ENCODE data around the gene GNB4. TPM values are rescaled to one million over a fixed set of nuclear protein-coding genes. Genes with fewer than 3 reads are reported as not detected.

Gene GNB4
- total and polyA plus RNA-seq, 8 donors: 0.97 to 14.3 (median 1.6) TPM

GRCh38 chr3:179463319-179463718 is 12.0 kb upstream of the GNB4 start:
- no peak for FAIRE-seq
- no peak for DNase-seq
- no peaks in the 10 kb centered on the region for H3K36me3 ChIP-seq
- TF ChIP-seq, protein P1, sequence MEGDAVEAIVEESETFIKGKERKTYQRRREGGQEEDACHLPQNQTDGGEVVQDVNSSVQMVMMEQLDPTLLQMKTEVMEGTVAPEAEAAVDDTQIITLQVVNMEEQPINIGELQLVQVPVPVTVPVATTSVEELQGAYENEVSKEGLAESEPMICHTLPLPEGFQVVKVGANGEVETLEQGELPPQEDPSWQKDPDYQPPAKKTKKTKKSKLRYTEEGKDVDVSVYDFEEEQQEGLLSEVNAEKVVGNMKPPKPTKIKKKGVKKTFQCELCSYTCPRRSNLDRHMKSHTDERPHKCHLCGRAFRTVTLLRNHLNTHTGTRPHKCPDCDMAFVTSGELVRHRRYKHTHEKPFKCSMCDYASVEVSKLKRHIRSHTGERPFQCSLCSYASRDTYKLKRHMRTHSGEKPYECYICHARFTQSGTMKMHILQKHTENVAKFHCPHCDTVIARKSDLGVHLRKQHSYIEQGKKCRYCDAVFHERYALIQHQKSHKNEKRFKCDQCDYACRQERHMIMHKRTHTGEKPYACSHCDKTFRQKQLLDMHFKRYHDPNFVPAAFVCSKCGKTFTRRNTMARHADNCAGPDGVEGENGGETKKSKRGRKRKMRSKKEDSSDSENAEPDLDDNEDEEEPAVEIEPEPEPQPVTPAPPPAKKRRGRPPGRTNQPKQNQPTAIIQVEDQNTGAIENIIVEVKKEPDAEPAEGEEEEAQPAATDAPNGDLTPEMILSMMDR (IDR thresholded peaks at IDR 0.05): no peak
- no peak for ATAC-seq
- H3K4me1 ChIP-seq: no peaks in the 10 kb centered on the region
- peaks cover 0 to 13% (median 0%) of the 10 kb centered on the region in 4 donors for H3K27me3 ChIP-seq
- intact Hi-C loops (cut with DNase I): no loop called here
- no peak overlapping the region for H3K4me3 ChIP-seq
- 31 to 38% methylated on average over 1 of the region's 1 CpG for WGBS, 2 donors
- H3K9me3 ChIP-seq: no peaks in the 10 kb centered on the region
- no peak overlapping the region for H3K27ac ChIP-seq

DNA sequence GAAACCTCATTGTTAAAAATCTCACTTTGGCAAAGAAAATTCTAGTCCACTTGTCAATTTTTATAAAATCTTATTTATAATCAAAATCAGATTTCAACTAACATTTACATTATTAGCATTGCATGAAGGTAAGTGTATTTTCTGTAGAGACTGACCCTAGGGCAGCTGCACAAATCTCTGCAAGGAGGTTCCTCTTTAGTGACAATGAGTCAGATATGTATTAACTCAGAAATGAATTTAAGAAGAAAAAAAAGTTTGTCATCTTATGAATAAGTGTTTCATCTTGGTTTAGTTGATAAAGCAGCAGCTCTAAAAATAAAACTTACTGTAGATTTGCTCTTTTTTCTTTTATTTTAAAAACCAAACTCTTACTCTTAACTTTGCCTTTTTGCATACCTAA is 9.0 kb upstream of the GNB4 start:
- TF ChIP-seq, protein P1 (IDR thresholded peaks at IDR 0.05): no peak
- Histone ChIP-seq H3K4me1 (no peaks in the 10 kb centered on the region), H3K27me3 (peaks cover 0 to 19% (median 0%) of the 10 kb centered on the region in 4 donors), H3K4me3 (no peak overlapping the region), H3K36me3 (no peaks in the 10 kb centered on the region), H3K27ac (no peak overlapping the region), H3K9me3 (no peaks in the 10 kb centered on the region)
- ATAC-seq (no peak), DNase-seq (no peak), FAIRE-seq (no peak)
- intact Hi-C loops (cut with DNase I): no loop called here

GRCh38 chr3:179455954-179456353 is 4.7 kb upstream of the GNB4 start:
- no peaks in the 10 kb centered on the region for H3K36me3 ChIP-seq
- no peaks in the 10 kb centered on the region for H3K4me1 ChIP-seq
- H3K9me3 ChIP-seq: no peaks in the 10 kb centered on the region
- H3K4me3 ChIP-seq: no peak overlapping the region
- ATAC-seq (no peak), FAIRE-seq (no peak), DNase-seq (no peak)
- H3K27ac ChIP-seq: no peak overlapping the region
- TF ChIP-seq, protein P1 (IDR thresholded peaks at IDR 0.05): no peak
- intact Hi-C loops (cut with DNase I): loop anchor here in 1 of 3 donors (10.0 kb wide), 1 partner anchor 99 kb away; no protein-coding TSS in a partner anchor
- 82 to 86% methylated on average over 4 to 6 of the region's 6 CpGs for WGBS, 2 donors
- peaks cover 0 to 24% (median 0%) of the 10 kb centered on the region in 4 donors for H3K27me3 ChIP-seq

GRCh38 chr3:179454887-179455286 is 3.6 kb upstream of the GNB4 start:
- intact Hi-C loops (cut with DNase I): loop anchor here in 1 of 3 donors (10.0 kb wide), 1 partner anchor 100 kb away; no protein-coding TSS in a partner anchor
- TF ChIP-seq, protein P1 (IDR thresholded peaks at IDR 0.05): no peak
- Histone ChIP-seq H3K27me3 (peaks cover 0 to 24% (median 0%) of the 10 kb centered on the region in 4 donors), H3K4me3 (no peak overlapping the region), H3K9me3 (no peaks in the 10 kb centered on the region), H3K36me3 (no peaks in the 10 kb centered on the region), H3K4me1 (no peaks in the 10 kb centered on the region), H3K27ac (no peak overlapping the region)
- 20 to 26% methylated on average over 1 of the region's 1 CpG for WGBS, 2 donors
- FAIRE-seq: no peak
- DNase-seq: no peak
- ATAC-seq: no peak

DNA sequence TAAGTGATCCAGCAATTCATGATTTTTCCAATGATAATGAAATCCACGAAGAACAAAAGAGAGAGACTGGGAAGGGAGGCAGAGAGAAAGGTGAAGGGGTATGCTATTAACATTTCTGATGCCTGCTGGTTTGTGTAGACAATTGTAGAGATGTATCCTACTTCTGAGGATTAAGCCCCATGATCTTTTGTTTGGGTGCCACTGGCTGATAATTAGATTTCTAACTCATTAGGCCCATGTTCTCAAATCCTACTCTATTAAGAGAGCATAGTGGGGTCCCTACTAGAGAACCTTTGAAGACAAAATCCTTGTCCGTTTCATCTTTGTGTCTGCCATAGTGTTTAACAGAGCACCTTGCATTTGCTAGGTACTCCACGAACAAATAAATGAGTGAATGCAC is 2.7 kb upstream of the GNB4 start:
- FAIRE-seq: no peak
- intact Hi-C loops (cut with DNase I): loop anchor here in 1 of 3 donors (10.0 kb wide), 1 partner anchor 101 kb away; no protein-coding TSS in a partner anchor
- TF ChIP-seq, protein P1 (IDR thresholded peaks at IDR 0.05): no peak

More for the DNA sequence above, 2.7 kb upstream of the GNB4 start:
- Histone ChIP-seq H3K4me1 (no peaks in the 10 kb centered on the region), H3K36me3 (no peaks in the 10 kb centered on the region), H3K9me3 (no peaks in the 10 kb centered on the region), H3K27ac (no peak overlapping the region), H3K4me3 (no peak overlapping the region), H3K27me3 (peaks cover 0 to 21% (median 0%) of the 10 kb centered on the region in 4 donors)
- no peak for ATAC-seq
- 48 to 58% methylated on average over 3 of the region's 3 CpGs for WGBS, 2 donors
- DNase-seq: no peak
